ENCODE measurements around the gene DVL1. TPM values are rescaled to one million over a fixed set of nuclear protein-coding genes. Genes with fewer than 3 reads are reported as not detected.

Gene DVL1
- total and polyA plus RNA-seq, 9 of the 15 experiments (the other 6 are each of a cell fraction or from before 2014, with no cell fraction given), result 0.62 to 135 (median 24.3) TPM

GRCh38 chr1:1332031-1332755, 17.0 kb downstream of the DVL1 start:
- Histone ChIP-seq H3K36me3 (ENCODE audit: control insufficient read depth, insufficient read depth, low read length) (peaks cover 38% of the 10 kb centered on the region; the same call in 1 of the 3 replicates), H3K9me3 (replicated peaks; ENCODE audit: control insufficient read depth, insufficient read depth, low read depth, low read length) (peaks cover 6% of the 10 kb centered on the region), H3K27ac (ENCODE audit: extremely low read depth, low read depth, low read length) (no peak overlapping the region), H3K27me3 (ENCODE audit: control insufficient read depth in 2 of 2, insufficient read depth in 2 of 2, low read length in 2 of 2) (no peaks in the 10 kb centered on the region), H3K9me1 (ENCODE audit: control insufficient read depth, insufficient read depth, low read length) (peaks cover 4% of the 10 kb centered on the region), H3K4me3 (no peak overlapping the region), H4K20me1 (replicated peaks; ENCODE audit: control insufficient read depth, insufficient read depth, low read length) (peaks cover 12% of the 10 kb centered on the region; the same call in 1 of the 2 replicates), H3K9ac (ENCODE audit: insufficient read depth in 1 of 2, low read depth in 2 of 2, low read length in 2 of 2) (no peak overlapping the region), H3K4me2 (ENCODE audit: insufficient read depth, low read length) (no peak overlapping the region), H2AFZ (ENCODE audit: low read depth, low read length) (no peak overlapping the region), H3K79me2 (ENCODE audit: control insufficient read depth, insufficient read depth, low read length) (no peaks in the 10 kb centered on the region), H3K4me1 (replicated peaks in 1 of 2; ENCODE audit: control insufficient read depth in 2 of 2, insufficient read depth in 2 of 2, low read length in 2 of 2) (peaks cover 0 to 94% of the 10 kb centered on the region in 2 experiments; a peak in 2 of 5 replicates)
- intact Hi-C loops (cut with micrococcal nuclease) (no loop called here), in situ Hi-C loops (cut with MboI) (no loop called here)
- 90% methylated on average over 46 of the region's 57 CpGs for WGBS (ENCODE audit: insufficient coverage, low coverage, missing lambda C conversion rate)
- no peak for DNase-seq (ENCODE audit: extremely low read depth in 1 of 4, low spot score in 3 of 4)
- POLR2A ChIA-PET, result interaction anchor here (0.7 to 1.7 kb wide), 5 partner anchors 10 to 43 kb away, joined by 3 to 9 read pairs (median 4); partner anchors contain the start of gene AURKAIP1
- no TSS peak for BruUV-seq (replicated peaks)
- CTCF ChIA-PET (ENCODE audit: low intra/inter-chr PET ratio), result no interaction called here
- no peak for FAIRE-seq
- ATAC-seq, result no peak
- TF ChIP-seq ESRRA (IDR thresholded peaks at IDR 0.05; ENCODE audit: borderline replicate concordance, low read depth) (no peak), UBTF (IDR thresholded peaks at IDR 0.05; ENCODE audit: borderline replicate concordance in 1 of 2, low read depth in 2 of 2, low read length in 2 of 2) (no peak), KDM5B (IDR thresholded peaks at IDR 0.05; ENCODE audit: insufficient replicate concordance, low read depth, low read length) (no peak), EGR1 (conservative IDR thresholded peaks at IDR 0.05) (no peak), FOXO4 (CRISPR knock-in tag; IDR thresholded peaks at IDR 0.05) (no peak), RCOR1 (IDR thresholded peaks at IDR 0.05; ENCODE audit: borderline replicate concordance in 1 of 2, low read depth in 2 of 2, low read length in 2 of 2) (no peak), HOMEZ (CRISPR knock-in tag; IDR thresholded peaks at IDR 0.05) (no peak), ADNP (tag; IDR thresholded peaks at IDR 0.05) (no peak), NELFE (IDR thresholded peaks at IDR 0.05; ENCODE audit: insufficient read depth, insufficient read length) (no peak), MCM2 (IDR thresholded peaks at IDR 0.05; ENCODE audit: low read depth) (no peak), NCOR1 (IDR thresholded peaks at IDR 0.05) (no peak), SP1 (CRISPR knock-in tag; IDR thresholded peaks at IDR 0.05) (no peak), ERF (CRISPR knock-in tag; IDR thresholded peaks at IDR 0.05) (no peak), ZBED1 (IDR thresholded peaks at IDR 0.05) (no peak), ZNF444 (CRISPR knock-in tag; IDR thresholded peaks at IDR 0.05) (no peak), CHD2 (IDR thresholded peaks at IDR 0.05; ENCODE audit: low read depth, low read length) (no peak)
